Progenitor cell of endocrine pancreas (in vitro differentiated cells): Measurements from ENCODE around the gene RBM10. TPM values are rescaled to one million over a fixed set of nuclear protein-coding genes. Genes with fewer than 3 reads are reported as not detected.
A peak's percentile ranks its signal among the peaks of the same experiment; 100 is the strongest.

Experiments
- DNase-seq: peaks from one replicate; pipeline ENCODE4 v3.0.0; 2021; ENCODE audit warnings: low spot score; ENCODE audit not compliant: unreplicated experiment
- H3K27ac Mint-ChIP-seq: 2 replicates; pipeline ENCODE4 v1.8.0; 2021; ENCODE audit warnings: mild to moderate bottlenecking, moderate library complexity, mixed read lengths
- H3K27me3 Mint-ChIP-seq: 2 replicates; pipeline ENCODE4 v1.8.0; 2021; ENCODE audit warnings: mixed read lengths
- H3K36me3 Mint-ChIP-seq: 2 replicates; pipeline ENCODE4 v1.8.0; 2022; ENCODE audit warnings: mixed read lengths; ENCODE audit not compliant: insufficient read depth
- H3K4me1 Mint-ChIP-seq: 2 replicates; pipeline ENCODE4 v1.8.0; 2021; ENCODE audit warnings: low read depth, mixed read lengths
- H3K4me3 Mint-ChIP-seq: 2 replicates; pipeline ENCODE4 v1.8.0; 2021; ENCODE audit warnings: low read depth, mild to moderate bottlenecking, moderate library complexity, mixed read lengths
- H3K9me3 Mint-ChIP-seq: 2 replicates; pipeline ENCODE4 v1.8.0; 2021; ENCODE audit warnings: low read depth, mixed read lengths
- CTCF ChIP-seq: fragments of 200-600 bp; sonication (generic); IDR thresholded peaks from one replicate; pipeline ENCODE4 v1.5.0; 2021; ENCODE audit warnings: antibody characterized with exemption, mild to moderate bottlenecking; ENCODE audit not compliant: unreplicated experiment
- total RNA-seq: library from RNA; stranded (reverse); gene quantifications from 2 replicates; pipeline ENCODE4 v1.2.1, GENCODE V29; 2021

The RBM10 gene
- total RNA-seq, 1 donor from 2014 or later: 68.2 TPM

- no peaks in the 10 kb centered on the region for H3K27me3 Mint-ChIP-seq
- H3K9me3 Mint-ChIP-seq: no peaks in the 10 kb centered on the region
- peaks cover 9% of the 10 kb centered on the region for H3K36me3 Mint-ChIP-seq
- DNase-seq: peak; percentile 97
- no peak for TF ChIP-seq CTCF
- peak overlapping the region; percentile 100 for H3K27ac Mint-ChIP-seq
- peak overlapping the region; percentile 99 for H3K4me3 Mint-ChIP-seq
- peaks cover 26% of the 10 kb centered on the region for H3K4me1 Mint-ChIP-seq
Observed at GRCh38 chrX:47233333-47234113, 88.5 kb downstream of the RBM10 start.

GRCh38 chrX:47234583-47234982 is 89.6 kb downstream of the RBM10 start:
- no peak for DNase-seq
- H3K9me3 Mint-ChIP-seq: no peaks in the 10 kb centered on the region

GRCh38 chrX:47235691-47236103 is 90.7 kb downstream of the RBM10 start:
- Mint-ChIP-seq H3K27me3 (no peaks in the 10 kb centered on the region), H3K4me3 (peak overlapping the region; percentile 53), H3K27ac (peak overlapping the region; percentile 90), H3K9me3 (no peaks in the 10 kb centered on the region), H3K4me1 (peaks cover 24% of the 10 kb centered on the region), H3K36me3 (peaks cover 11% of the 10 kb centered on the region)
- no peak for TF ChIP-seq CTCF
- no peak for DNase-seq

More at GRCh38 chrX:47234583-47234982, 89.6 kb downstream of the RBM10 start:
- Mint-ChIP-seq H3K36me3 (peaks cover 7% of the 10 kb centered on the region), H3K4me1 (peaks cover 29% of the 10 kb centered on the region), H3K4me3 (peak overlapping the region; percentile 99), H3K27ac (peak overlapping the region; percentile 100), H3K27me3 (no peaks in the 10 kb centered on the region)
- TF ChIP-seq CTCF: no peak

Other genes with a start within 250 kb of the RBM10 start
- gene JADE3, start 232.8 kb upstream of the RBM10 start, total RNA-seq: 22.5 and 23.4 TPM in 2 replicates
- 7.3 and 8.0 TPM in 2 replicates for gene RGN, start 66.8 kb upstream of the RBM10 start, total RNA-seq
- 87.8 and 94.1 TPM in 2 replicates for gene NDUFB11, start 519 bp upstream of the RBM10 start, total RNA-seq
- 524 and 538 TPM in 2 replicates for gene UBA1, start 48.6 kb downstream of the RBM10 start, total RNA-seq
- gene CDK16, start 73.5 kb downstream of the RBM10 start, total RNA-seq: 236 and 253 TPM in 2 replicates
- gene USP11, start 87.8 kb downstream of the RBM10 start, total RNA-seq: 267 and 277 TPM in 2 replicates
- gene ZNF157, start 225.4 kb downstream of the RBM10 start, total RNA-seq: 2.0 TPM in 2 replicates